Endodermal cell (in vitro differentiated cells): Measurements from ENCODE around the gene ADAMTSL4. TPM values are rescaled to one million over a fixed set of nuclear protein-coding genes. Genes with fewer than 3 reads are reported as not detected.

Source experiments
- DNase-seq: peaks from one replicate; pipeline ENCODE4 v3.0.0-alpha.2; 2017
- H3K27ac ChIP-seq: 2 replicates; pipeline ENCODE4 v1.5.1; 2013; ENCODE audit warnings: mild to moderate bottlenecking, low read depth, low read length, moderate library complexity
- H3K27me3 ChIP-seq: 2 replicates; pipeline ENCODE4 v1.6.1; 2013; ENCODE audit warnings: mild to moderate bottlenecking, low read length, moderate library complexity; ENCODE audit not compliant: insufficient read depth, control insufficient read depth, poor library complexity, severe bottlenecking
- H3K36me3 ChIP-seq: 2 replicates; pipeline ENCODE4 v1.7.0; 2013; ENCODE audit warnings: mild to moderate bottlenecking, low read length, moderate library complexity; ENCODE audit not compliant: control insufficient read depth, insufficient read depth
- H3K4me1 ChIP-seq: one replicate; pipeline ENCODE4 v1.7.0; 2013; ENCODE audit warnings: low read length; ENCODE audit not compliant: control insufficient read depth, insufficient read depth
- H3K4me3 ChIP-seq: 2 replicates; pipeline ENCODE4 v1.5.1; 2013; ENCODE audit warnings: mild to moderate bottlenecking, low read length, moderate library complexity
- H3K9ac ChIP-seq: 2 replicates; pipeline ENCODE4 v1.6.1; 2013; ENCODE audit warnings: mild to moderate bottlenecking, low read length, moderate library complexity; ENCODE audit not compliant: poor library complexity, severe bottlenecking; ENCODE audit errors: extremely low read depth
- H3K9me3 ChIP-seq: 2 replicates; pipeline ENCODE4 v1.6.1; 2013; ENCODE audit warnings: mild to moderate bottlenecking, low read length, moderate library complexity; ENCODE audit not compliant: control insufficient read depth
- H3K27ac Mint-ChIP-seq: 2 replicates; pipeline ENCODE4 v1.8.0; 2020; ENCODE audit warnings: mixed read lengths
- H3K27me3 Mint-ChIP-seq: 2 replicates; pipeline ENCODE4 v1.8.0; 2021; ENCODE audit warnings: mild to moderate bottlenecking, mixed read lengths; ENCODE audit not compliant: insufficient read depth
- H3K36me3 Mint-ChIP-seq: 2 replicates; pipeline ENCODE4 v1.8.0; 2020; ENCODE audit warnings: low read depth, mixed read lengths
- H3K4me1 Mint-ChIP-seq: 2 replicates; pipeline ENCODE4 v1.8.0; 2020; ENCODE audit warnings: mixed read lengths
- H3K4me3 Mint-ChIP-seq: 2 replicates; pipeline ENCODE4 v1.8.0; 2020; ENCODE audit warnings: mild to moderate bottlenecking, moderate library complexity, mixed read lengths
- H3K9me3 Mint-ChIP-seq: 2 replicates; pipeline ENCODE4 v1.8.0; 2020; ENCODE audit warnings: mild to moderate bottlenecking, mixed read lengths
- WGBS, 2 experiments: methylation state at CpG; one replicate each; pipeline versions ENCODE4 v1.1.5 to v1.1.7; 2013; ENCODE audit warnings: missing lambda C conversion rate in 2 of 2, mixed read lengths in 1 of 2; ENCODE audit not compliant: insufficient coverage in 1 of 2, insufficient read length in 1 of 2; 5-methylcytosine and 5-hydroxymethylcytosine counted together
- total RNA-seq, 2 donors: library from RNA; stranded (reverse); fragmentation: NEBNext Ultra II Directional in 1 of 2; extraction: Animal tissue kit (Norgen Biotek cat#: 25700) in 1 of 2; gene quantifications; 2 replicates in 1 of 2; 3 replicates in 1 of 2; pipeline ENCODE4 v1.2.1, GENCODE V29; 2021
- TF ChIP-seq, protein P1 (sequence below): fragments of 200-600 bp; sonication (generic); conservative IDR thresholded peaks from 2 replicates; pipeline ENCODE4 v1.5.0; 2021; ENCODE audit warnings: antibody characterized with exemption, mild to moderate bottlenecking

The ADAMTSL4 gene
- total RNA-seq, 2 donors from 2014 or later, result 3.7 to 3.9 TPM

DNA sequence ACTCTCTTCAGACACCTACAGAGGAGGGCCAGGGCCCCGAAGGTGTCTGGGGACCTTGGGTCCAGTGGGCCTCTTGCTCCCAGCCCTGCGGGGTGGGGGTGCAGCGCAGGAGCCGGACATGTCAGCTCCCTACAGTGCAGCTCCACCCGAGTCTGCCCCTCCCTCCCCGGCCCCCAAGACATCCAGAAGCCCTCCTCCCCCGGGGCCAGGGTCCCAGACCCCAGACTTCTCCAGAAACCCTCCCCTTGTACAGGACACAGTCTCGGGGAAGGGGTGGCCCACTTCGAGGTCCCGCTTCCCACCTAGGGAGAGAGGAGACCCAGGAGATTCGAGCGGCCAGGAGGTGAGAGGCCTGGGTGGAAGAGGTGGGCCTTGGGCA lies 3.7 kb downstream of the ADAMTSL4 start:
- Mint-ChIP-seq H3K4me3 (no peak overlapping the region), H3K4me1 (peaks cover 11% of the 10 kb centered on the region), H3K36me3 (peaks cover 2% of the 10 kb centered on the region), H3K27me3 (peaks cover 20% of the 10 kb centered on the region), H3K9me3 (no peaks in the 10 kb centered on the region), H3K27ac (no peak overlapping the region)
- TF ChIP-seq, protein P1, sequence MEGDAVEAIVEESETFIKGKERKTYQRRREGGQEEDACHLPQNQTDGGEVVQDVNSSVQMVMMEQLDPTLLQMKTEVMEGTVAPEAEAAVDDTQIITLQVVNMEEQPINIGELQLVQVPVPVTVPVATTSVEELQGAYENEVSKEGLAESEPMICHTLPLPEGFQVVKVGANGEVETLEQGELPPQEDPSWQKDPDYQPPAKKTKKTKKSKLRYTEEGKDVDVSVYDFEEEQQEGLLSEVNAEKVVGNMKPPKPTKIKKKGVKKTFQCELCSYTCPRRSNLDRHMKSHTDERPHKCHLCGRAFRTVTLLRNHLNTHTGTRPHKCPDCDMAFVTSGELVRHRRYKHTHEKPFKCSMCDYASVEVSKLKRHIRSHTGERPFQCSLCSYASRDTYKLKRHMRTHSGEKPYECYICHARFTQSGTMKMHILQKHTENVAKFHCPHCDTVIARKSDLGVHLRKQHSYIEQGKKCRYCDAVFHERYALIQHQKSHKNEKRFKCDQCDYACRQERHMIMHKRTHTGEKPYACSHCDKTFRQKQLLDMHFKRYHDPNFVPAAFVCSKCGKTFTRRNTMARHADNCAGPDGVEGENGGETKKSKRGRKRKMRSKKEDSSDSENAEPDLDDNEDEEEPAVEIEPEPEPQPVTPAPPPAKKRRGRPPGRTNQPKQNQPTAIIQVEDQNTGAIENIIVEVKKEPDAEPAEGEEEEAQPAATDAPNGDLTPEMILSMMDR, result no peak
- Histone ChIP-seq H3K36me3 (peaks cover 7% of the 10 kb centered on the region), H3K27me3 (no peaks in the 10 kb centered on the region), H3K4me3 (no peak overlapping the region), H3K9ac (no peak overlapping the region), H3K4me1 (peaks cover 3% of the 10 kb centered on the region), H3K9me3 (no peaks in the 10 kb centered on the region), H3K27ac (no peak overlapping the region)
- WGBS, 2 experiments, result 92 to 96% methylated on average over 4 to 12 of the region's 12 CpGs
- no peak for DNase-seq

DNA sequence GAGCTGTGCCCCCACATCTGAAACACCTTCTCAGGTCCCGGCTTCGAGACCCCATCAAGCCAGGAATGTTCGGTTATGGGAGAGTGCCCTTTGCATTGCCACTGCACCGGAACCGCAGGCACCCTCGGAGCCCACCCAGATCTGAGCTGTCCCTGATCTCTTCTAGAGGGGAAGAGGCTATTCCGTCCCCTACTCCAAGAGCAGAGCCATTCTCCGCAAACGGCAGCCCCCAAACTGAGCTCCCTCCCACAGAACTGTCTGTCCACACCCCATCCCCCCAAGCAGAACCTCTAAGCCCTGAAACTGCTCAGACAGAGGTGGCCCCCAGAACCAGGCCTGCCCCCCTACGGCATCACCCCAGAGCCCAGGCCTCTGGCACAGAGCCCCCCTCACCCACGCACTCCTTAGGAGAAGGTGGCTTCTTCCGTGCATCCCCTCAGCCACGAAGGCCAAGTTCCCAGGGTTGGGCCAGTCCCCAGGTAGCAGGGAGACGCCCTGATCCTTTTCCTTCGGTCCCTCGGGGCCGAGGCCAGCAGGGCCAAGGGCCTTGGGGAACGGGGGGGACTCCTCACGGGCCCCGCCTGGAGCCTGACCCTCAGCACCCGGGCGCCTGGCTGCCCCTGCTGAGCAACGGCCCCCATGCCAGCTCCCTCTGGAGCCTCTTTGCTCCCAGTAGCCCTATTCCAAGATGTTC lies 4.3 kb downstream of the ADAMTSL4 start:
- Histone ChIP-seq H3K27me3 (no peaks in the 10 kb centered on the region), H3K27ac (no peak overlapping the region), H3K4me1 (peaks cover 3% of the 10 kb centered on the region), H3K9ac (no peak overlapping the region), H3K4me3 (no peak overlapping the region), H3K36me3 (peaks cover 7% of the 10 kb centered on the region), H3K9me3 (no peaks in the 10 kb centered on the region)
- Mint-ChIP-seq H3K9me3 (no peaks in the 10 kb centered on the region), H3K4me3 (no peak overlapping the region), H3K36me3 (peaks cover 2% of the 10 kb centered on the region), H3K27me3 (peaks cover 15% of the 10 kb centered on the region), H3K27ac (no peak overlapping the region), H3K4me1 (peaks cover 11% of the 10 kb centered on the region)
- DNase-seq, result no peak
- TF ChIP-seq, protein P1, result no peak
- 93% methylated on average over 9 to 23 of the region's 23 CpGs for WGBS, 2 experiments

DNA sequence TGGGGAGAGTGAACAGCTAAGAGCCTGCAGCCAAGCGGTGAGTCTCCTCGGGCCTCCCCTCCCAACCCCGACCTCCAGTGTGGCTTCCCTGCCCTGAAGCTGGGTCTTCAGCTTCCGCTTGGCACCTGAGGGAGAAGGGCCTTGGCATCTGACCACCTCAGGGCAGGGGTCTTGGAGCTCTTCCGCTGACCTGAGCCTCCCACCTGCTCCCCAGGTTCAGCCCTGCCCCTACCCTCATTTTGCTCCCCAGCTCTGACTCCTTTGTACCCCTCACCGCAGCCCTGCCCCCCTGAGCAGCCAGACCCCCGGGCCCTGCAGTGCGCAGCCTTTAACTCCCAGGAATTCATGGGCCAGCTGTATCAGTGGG lies 4.9 kb downstream of the ADAMTSL4 start:
- WGBS, 2 experiments, result 93 to 94% methylated on average over 2 to 8 of the region's 8 CpGs
- Mint-ChIP-seq H3K4me1 (peaks cover 11% of the 10 kb centered on the region), H3K4me3 (no peak overlapping the region), H3K36me3 (peaks cover 2% of the 10 kb centered on the region), H3K9me3 (no peaks in the 10 kb centered on the region), H3K27me3 (peaks cover 14% of the 10 kb centered on the region), H3K27ac (no peak overlapping the region)
- no peak for DNase-seq
- H3K27ac ChIP-seq, result no peak overlapping the region
- H3K4me1 ChIP-seq, result peaks cover 3% of the 10 kb centered on the region
- TF ChIP-seq, protein P1, result no peak
- no peak overlapping the region for H3K4me3 ChIP-seq
- H3K27me3 ChIP-seq, result no peaks in the 10 kb centered on the region
- H3K9ac ChIP-seq, result no peak overlapping the region
- no peaks in the 10 kb centered on the region for H3K9me3 ChIP-seq
- H3K36me3 ChIP-seq, result peaks cover 7% of the 10 kb centered on the region
